Activated CD4-positive, alpha-beta T cell treated with anti-CD3 and anti-CD28 coated beads for 48 hours (primary cell): ENCODE measurements around the gene BCL7C.
"Not testable (repeated sequence)": the region's sequence is repeated elsewhere in the genome, so short reads cannot be mapped to it uniquely, and the experiment has no call there.

Experiments
- DNase-seq: peaks from one replicate; pipeline ENCODE4 v3.0.0-alpha.2; 2020

BCL7C gene

DNA sequence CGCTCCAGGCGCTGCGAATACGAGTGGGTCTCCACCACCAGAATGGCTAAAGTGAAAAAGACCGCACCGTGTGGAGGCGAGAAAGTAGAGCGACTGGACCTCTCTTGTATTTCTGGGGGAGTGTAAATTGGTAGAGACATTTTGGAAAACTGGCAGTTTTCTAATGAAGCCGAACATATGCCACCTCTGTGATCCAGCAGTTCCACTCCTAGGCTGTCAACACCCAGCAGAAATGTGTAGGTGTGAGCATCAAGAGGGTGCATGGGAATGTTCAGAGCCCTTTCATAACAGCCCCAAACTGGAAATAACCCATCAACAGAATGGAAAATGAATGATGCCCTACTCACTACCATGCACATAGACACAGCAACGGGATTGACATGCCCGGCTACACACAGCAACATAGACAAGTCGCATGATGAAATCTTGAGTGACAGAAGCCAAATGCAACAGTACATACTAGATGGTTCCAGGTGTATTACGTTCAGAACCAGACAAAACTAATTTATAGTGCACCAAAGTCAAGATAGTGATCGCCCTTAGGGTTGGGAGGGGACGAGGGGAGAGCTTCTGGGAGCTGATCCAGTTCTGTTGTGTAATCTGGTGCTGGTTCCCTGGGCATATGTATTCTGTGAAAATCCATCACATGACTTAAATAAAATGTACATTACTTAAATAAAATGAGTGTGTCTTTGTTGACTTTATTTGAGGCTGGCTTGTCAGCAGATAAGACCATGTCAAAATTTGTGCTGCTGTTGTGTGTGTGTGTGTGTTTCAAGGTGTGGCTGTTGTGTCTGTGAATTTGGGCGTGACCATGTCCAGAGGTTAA lies 877 bp upstream of the BCL7C start:
- no peak for DNase-seq

DNA sequence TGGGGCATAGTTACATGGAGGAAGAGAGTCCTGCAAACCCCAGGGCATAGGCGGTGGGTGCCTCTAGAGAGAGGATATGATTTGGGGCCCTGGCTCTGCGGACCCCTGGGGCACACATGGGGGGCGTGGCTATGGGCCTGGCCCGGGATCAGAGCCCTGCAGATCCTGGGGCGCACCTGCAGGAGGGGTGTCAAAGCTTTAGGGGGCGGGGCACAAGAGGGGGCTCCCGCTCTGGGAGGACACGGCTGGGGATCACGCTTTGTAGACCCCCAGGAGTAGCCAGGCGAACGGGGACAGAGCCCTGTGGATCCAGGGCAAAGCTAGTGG lies 497 bp downstream of the BCL7C start:
- DNase-seq, result peak; percentile 25

DNA sequence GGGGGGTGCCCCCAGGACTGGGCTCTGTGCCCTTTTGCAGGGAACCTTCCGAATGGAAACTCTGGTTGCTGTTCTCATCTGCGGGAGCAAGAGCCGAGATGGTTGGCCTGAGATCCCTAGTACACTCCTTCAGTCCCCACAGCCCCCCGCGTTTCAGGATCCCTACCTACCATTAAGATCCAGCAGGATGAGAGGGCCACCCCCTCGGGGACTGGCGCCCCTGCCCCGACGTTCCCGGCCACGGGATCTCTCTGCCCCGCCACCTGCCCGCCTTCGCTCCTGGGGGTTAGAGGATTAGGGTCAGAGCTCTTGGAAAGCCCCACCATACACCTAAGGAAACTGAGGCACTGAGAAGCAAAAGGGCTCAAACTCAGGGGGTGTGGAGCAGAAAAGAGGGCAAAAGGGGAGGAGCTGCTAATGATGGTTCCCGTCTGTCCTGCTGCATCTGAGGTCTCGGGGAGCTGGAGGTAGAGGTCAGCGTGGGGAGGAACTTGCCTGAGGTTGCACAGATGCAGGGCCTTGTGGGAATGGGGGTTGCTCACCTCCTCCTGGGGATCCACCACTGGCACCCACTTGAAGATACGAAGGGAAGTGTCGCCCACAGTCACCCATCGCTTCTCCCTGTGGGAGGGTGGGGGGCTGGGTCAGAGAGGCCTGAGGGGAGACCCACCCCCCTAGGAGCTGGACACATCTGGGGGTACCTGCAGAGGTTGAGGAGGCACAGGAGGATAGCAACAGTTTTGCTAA lies 1.0 kb downstream of the BCL7C start:
- DNase-seq, result no peak

DNA sequence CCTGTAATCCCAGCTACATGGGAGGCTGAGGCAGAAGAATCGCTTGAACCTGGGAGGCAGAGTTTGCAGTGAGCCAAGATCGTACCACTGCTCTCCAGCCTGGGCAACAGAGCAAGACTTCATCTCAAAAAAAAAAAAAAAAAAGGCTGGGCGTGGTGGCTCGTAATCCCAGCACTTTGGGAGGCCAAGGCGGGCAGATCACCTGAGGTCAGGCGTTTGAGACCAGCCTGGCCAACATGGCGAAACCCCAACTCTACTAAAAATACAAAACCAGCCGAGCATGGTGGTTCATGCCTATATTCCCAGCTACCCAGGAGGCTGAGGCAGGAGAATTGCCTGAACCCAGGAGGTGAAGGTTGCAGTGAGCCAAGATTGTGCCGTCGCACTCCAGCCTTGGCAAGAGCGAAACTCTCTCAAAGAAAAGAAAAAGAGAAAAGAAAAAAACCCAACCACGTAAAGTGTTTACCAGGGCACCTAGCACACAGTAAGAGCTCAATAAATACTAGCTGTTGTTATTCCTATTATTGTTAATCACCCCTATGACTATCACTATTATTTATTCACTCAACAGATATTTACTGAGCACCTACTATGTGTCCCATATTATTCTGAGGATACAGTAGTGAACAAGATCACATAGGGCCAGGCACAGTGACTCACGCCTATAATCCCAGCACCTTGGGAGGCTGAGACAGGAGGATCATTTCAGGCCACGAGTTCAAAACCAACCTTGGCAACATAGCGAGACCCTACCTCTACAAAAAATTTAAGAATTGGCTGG lies 2.6 kb downstream of the BCL7C start:
- DNase-seq, result not testable (repeated sequence)

DNA sequence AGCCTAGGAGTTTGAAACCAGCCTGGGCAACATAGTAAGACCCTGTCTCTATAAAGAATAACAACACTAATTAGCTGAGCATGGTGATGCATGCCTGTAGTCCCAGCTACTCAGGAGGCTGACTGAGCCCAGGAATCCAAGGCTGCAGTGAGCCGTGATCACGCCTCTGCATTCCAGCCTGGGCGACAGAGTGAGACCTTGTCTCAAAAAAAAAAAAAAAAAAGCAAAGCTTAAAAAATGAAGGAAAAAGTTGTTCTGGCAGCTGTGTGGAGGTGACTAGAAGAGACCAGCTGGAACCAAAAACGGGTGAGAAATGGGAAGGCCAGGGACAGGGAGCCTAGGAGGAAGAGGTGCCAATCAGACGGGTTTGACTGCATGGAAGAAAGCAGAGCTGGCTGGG lies 4.2 kb downstream of the BCL7C start:
- no peak for DNase-seq

DNA sequence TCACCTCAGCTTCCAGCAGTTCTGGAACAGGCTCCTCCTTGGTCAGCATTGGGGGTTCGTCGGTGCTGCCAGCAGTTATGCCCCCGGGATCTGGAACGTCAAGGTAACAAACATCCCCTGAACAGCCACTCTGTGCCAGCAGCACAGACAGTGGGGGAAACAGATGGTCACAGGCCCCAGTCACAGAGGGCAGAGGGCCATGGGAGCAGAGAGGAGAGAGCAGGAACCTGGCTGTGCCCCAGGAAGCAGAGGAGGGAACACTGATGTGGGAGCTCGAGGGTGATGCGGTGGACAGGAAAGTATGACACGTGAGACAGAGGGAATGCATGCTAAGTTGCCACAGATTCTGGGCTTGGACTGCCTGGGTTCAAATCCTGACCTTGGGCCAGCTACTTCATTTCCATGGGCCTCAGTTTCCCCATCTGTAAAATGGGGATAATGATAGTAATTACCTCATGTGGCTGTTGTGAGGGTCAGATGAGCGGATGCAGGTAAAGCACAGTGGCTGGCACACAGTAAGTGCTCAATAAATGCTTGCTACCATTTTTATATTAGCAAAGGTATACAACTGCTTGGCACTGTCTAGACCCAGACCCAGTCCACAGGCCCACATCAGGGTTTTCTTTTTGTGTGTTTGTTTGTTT lies 4.9 kb downstream of the BCL7C start:
- no peak for DNase-seq

DNA sequence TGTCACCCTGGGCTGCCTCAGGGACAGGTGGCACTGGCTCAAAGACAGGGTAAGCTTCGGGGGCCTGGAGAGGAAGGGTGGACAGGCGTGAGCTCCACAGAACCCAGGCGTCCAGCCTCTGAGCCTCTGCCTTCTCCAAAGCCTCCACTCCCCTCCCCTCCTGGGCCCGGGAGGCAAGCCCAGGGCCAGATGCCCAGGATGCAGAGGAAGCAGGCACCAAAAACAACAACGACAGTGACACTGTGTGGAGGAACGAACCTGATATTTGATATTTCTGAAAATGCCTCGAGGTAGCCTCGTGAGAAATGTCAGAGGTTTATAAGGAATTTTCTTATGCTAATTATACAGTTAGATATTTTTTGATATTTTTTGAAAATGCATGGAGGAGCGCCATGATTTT lies 6.0 kb downstream of the BCL7C start:
- no peak for DNase-seq

DNA sequence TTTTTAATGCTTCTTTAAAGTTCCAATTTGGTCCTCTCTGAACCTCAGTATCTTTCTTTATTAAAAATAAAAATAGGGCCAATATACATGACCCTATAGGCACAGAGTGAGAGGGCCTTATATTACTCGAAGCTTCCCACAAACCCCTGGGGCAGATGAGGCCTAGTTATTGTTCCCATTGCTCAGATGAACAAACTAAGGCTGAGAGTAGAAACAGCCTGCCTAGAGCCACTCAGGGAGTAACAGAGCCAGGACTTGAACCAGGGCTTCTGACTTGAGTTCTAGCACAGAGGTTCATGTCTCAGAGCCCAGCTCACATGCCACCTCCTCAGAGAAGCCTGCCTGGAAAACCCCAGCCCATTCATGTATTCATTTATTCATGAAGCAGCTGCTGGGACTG lies 7.7 kb downstream of the BCL7C start:
- DNase-seq, result no peak

DNA sequence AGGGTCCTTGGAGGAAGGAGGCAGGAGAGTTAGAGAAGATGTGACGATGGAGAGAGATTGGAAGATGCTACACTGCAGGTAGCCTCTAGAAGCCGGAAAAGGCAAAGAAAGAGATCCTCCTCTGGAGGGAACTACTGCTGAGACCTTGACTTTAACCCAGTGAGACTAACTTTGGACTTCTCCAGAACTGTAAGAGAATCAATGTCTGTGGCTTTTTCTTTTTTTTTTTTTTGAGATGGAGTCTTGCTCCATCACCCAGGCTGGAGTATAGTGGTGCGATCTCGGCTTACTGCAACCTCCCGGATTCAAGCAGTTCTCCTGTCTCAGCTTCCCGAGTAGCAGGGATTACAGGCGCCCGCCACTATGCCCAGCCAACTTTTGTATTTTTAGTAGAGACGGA lies 8.7 kb downstream of the BCL7C start:
- DNase-seq, result no peak

DNA sequence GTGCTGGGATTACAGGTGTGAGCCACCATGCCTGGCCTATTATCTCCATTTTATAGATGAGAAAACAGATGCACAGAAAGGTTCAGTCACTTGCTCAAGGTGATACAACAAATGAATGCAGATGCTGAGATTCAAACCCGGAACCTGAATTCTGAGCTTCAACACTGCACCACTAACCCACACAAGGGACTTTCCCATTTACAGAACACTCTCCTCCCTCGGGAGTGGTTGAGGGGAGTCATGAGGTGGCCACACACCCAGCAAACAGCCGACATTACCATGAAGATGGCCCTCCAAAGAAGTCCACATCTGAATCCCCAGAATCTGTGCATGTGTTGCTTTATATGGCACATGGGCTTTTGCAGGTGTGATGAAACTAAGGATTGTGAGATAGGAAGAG lies 9.1 kb downstream of the BCL7C start:
- DNase-seq, result no peak

DNA sequence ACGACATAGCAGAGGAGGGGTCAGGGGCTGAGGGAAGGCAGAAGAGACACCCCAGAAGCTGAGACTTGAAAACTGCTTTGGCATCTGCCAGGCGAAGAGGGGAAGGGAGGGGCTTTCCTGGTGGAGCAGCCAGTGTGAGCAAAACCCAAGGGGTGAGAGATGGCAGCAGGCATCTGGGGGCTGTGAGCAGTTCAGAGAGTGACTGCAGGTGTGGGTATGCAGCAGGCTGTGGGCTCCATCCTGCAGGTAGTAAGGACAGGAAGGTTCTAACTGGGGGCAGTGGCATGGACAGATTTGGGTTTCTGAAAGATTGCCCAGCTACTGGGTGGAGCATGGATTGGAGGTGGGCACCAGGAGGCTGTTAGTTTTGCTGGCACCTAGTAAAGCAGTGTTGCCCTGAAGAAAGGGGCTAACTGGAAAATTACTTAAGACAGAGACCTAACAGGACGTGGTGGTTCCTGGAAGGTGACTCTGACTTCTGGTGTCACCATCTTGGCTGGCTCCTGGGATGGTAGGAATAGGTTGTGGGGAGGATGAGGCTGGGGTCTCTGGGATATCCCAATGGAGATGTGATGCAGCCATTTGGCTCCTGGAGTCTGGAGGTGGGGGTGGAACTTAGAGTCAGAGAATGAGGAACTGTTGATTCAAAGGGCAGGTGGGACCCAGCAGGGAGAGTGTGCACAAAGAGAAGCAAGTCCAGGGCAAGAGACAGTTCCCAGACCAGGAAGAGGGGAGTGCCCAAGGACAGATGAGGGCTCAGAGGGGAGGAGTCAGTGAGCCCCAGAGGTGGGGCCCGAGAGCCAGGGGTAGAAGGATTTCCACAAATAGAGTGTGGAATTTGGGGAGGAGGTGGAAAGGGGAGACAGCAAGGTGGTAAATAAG lies 11.2 kb downstream of the BCL7C start:
- no peak for DNase-seq

DNA sequence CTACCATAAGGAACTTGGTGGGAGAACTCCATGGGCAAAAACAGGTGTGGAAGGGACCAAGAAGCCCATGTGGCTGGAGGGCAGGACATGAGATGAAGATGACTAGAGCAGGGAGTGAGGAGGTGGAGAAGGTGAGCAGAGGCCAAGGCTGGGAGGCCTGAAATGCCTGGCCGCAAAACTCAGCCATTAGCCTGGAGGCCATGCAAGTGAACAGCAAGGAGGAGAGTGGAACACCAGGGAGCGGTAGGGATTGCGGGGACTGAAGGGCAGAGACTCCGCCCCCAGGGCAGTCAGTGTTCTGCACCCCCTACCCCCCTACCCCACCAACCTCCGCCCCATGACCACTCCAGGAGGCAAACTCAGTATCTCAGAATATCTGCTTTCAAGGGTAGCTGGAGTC lies 17.0 kb downstream of the BCL7C start:
- DNase-seq, result no peak

DNA sequence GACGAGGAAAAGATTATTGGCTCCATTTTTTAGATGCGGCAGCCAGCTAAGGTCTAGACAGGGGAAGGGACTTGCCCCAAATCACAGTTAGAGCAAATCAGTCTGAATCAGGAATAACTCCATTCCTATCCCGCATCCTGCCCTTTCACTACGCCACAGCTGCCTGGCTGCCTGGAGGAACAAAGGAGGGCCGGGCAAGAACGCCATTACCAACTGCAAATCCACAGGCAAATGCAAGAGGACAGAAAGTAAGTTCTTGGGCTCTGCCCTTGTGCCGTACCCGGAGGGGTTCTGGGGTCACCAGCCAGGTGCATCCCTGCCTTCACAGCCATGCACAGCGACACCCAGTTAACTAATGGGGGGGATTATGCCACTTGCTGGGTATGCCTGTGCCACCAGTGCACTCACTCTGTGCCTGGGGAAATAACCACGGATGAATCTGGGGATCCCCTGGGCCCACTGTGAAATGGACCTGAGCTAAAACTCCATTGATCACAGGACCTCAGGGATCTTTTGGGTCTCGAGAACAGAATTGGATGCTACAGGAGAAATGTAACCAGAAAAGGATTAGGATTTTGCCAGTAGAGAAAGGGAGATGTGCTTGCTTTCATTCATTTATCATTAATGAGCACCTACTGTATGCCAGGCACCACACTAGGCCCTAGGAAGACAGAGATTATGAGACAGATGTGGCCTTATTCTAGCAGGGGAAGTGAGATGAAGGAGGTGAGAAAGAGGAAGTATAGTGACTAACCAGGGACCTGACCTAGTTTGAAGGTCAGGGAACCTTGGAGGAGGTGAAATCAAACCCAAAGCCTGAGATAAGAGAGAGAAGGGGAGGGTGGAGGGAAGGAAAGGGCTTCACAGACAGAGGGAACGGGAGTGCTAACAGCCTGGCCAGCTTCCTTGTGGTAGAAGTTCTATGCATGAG lies 17.7 kb downstream of the BCL7C start:
- peak; percentile 29 for DNase-seq

DNA sequence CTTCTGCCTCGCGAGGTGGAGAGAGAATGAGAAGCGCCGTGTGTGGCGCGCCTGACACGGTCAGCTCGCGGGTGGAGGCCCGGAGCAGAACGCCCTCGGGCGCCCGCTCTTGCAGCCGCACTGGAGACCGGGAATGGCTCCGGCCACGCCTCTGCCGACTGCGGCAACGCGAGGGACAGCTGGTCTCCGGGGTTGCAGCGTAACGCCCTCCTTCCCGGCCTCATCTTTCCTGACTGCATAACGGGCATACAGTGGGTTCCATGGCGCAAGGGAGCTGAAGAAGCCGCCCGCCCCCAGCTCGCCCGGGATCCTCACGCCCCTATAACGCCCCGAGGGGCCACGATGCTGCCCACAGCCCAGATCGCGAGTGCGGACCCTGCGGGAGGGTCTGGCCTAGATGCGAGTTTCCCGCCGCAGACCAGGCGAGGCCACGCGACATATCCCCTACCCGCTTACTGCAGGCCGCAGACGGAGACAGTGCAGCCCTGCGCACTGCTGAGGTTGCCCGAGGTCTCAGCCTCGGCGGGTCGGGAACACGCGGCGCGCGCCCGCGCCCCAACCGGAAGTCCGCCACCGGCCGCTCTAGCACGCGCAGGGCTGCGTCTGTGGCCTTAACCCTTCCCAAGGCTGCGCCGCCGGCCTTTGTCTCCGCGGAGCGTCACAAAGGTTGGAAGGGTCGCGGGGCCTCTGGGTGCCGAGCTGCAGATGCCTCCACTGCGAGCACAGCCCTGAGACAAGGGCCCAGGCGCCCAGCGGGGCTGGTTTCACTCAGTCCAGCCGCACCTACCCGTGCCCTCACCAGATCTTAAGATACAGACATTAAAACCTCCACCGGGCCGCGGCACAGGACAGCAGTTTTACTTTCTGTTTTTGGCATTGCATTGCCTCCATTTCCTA lies 18.8 kb downstream of the BCL7C start:
- DNase-seq, result peak; percentile 93

DNA sequence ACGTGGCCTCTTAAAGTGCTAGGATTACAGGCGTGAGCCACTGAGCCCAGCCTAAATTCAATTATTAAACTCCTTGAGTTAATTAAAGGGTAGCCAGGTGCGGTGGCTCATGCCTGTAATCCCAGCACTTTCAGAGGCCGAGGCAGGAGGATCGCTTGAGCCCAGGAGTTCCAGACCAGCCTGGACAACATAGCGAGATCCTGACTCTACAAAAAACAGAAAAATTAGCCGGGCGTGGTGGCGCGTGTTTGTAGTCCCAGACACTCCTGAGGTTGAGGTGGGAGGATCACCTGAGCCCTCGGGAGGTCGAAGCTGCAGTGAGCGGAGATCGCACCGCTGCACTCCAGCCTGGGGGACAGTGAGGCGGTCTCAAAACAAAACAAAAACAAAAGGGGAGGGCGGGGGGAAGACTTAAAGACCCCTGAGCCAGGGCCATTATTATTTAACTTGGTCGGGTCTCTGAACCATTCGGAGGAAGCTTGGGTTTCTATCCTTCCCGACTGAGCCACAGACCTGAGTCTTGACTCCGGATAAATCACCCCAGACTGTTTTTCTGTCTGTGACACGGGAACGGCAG lies 19.5 kb downstream of the BCL7C start:
- no peak for DNase-seq

DNA sequence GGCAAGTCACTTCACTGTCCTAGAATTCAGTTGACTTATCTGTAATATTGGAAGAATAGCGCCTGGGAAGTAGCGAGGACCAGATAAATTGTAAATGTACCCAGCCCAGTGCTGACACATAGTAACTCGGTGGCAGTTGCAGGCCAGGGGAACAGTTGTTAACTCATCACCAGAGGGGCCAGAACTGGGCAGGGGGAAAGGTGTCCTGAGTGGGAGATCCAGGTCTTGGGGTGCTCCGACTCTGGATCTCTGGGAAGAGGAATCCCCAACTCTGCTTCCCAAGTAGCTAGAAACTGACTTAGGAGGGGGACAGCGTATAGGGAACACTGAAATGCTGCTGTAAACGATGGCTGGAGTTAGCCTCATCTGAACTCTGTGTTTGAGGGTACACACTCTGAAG lies 23.0 kb downstream of the BCL7C start:
- DNase-seq, result no peak

DNA sequence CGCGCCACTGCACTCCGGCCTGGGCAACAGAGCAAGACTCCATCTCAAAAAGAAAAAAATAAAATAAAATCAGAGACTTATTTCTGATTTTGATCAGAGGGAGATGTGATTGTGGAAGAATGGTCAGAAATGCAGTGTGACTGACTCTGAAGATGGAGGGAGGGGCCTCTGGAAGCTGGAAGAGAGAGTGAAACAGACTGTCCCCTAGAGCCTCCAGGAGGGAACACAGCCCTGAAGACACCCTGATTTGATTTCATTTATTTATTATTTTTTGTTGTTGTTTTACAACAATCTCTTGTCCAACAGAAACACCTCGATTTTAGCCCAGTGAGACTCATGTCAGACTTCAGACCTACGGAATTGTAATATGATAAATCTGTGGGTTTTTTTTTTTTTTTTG lies 26.1 kb downstream of the BCL7C start:
- DNase-seq, result no peak

DNA sequence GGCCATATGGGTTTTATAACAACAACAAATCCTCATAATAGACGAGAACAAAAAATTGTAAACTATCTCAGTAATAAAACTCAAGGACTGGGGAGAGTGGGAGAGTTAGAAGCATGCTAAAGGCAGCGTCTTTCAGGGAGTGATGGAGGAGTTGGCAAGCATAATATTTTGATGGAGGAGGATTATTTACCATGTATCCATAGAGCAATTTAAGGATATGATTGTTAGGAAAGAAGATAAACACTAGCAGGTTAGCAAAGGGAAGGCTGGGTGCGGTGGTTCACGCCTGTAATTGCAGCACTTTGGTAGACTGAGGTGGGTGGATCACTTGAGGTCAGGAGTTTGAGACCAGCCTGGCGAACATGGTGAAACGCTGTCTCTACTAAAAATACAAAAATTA lies 27.8 kb downstream of the BCL7C start:
- no peak for DNase-seq

DNA sequence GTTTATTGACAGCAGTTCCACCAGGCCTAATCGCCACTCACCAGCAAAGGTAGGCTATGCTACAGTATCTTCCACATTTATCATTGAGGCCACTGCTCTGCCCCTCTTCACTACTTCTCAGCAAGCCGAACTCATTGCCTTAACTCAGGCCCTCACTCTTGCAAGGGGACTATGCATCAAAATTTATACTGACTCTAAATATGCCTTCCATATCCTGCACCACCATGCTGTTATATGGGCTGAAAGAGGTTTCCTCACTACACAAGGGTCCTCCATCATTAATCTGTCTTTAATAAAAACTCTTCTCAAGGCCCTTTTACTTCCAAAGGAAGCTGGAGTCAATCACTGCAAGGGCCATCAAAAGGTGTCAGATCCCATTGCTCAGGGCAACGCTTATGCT lies 30.7 kb downstream of the BCL7C start:
- not testable (repeated sequence) for DNase-seq

DNA sequence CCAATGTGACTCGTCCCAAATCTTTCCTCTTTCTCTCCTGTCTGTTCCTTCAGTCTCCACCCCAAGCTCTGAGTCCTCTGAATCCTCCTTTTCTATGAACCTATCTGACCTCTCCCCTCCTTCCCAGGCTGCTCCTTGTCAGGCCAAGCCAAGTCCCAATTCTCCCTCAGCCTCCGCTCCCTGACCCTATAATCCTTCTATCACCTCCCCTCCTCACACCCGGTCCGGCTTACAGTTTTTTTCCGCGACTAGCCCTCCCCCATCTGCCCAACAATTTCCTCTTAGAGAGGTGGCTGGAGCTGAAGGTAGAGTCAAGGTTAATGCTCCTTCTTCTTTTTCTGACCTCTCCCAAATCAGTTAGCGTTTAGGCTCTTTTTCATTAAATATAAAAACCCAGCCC lies 33.1 kb downstream of the BCL7C start:
- DNase-seq, result not testable (repeated sequence)
